AG04450 (cell line): ENCODE results near the gene CDC42EP2. TPM values are rescaled to one million over a fixed set of nuclear protein-coding genes. Genes with fewer than 3 reads are reported as not detected.

Experiments
- CTCF ChIA-PET: fragments of 300-600, 350-600 bp; formaldehyde crosslinking; extraction: SDS; loops from one replicate; lab custom pipeline; 2022; ENCODE audit warnings: antibody characterized with exemption, inconsistent platforms; lab: Charles Lee
- POLR2A ChIA-PET: fragments of 350-600 bp; formaldehyde crosslinking; extraction: SDS; loops from one replicate; lab custom pipeline; 2021; ENCODE audit warnings: antibody characterized with exemption, inconsistent platforms; lab: Yijun Ruan, JAX
- DNase-seq: peaks from one replicate; pipeline ENCODE4 v3.0.0-alpha.2; 2011; ENCODE audit warnings: low read depth, low spot score
- H3K27ac ChIP-seq: one replicate; pipeline ENCODE4 v1.5.1; 2012; ENCODE audit warnings: low read depth, low read length, control low read depth
- H3K27me3 ChIP-seq: one replicate; pipeline ENCODE4 v1.6.0; 2012; ENCODE audit warnings: low read length; ENCODE audit not compliant: control insufficient read depth, insufficient read depth
- H3K4me3 ChIP-seq: 2 replicates; pipeline ENCODE4 v1.5.1; 2011; ENCODE audit warnings: mild to moderate bottlenecking, low read depth, low read length, control low read depth
- H3K9me3 ChIP-seq: 2 replicates; pipeline ENCODE4 v1.5.1; 2012; ENCODE audit warnings: low read length; ENCODE audit not compliant: control insufficient read depth, insufficient read depth
- CTCF ChIP-seq: IDR thresholded peaks from 2 replicates; pipeline ENCODE4 v1.5.1; 2011; ENCODE audit warnings: low read depth, low read length, control low read depth, inconsistent platforms
- polyA plus RNA-seq: library from polyadenylated mRNA; depleted of rRNA; stranded (reverse); fragments of >200 nt; gene quantifications from 2 replicates; pipeline ENCODE4 v1.2.3, GENCODE V29; 2011

The CDC42EP2 gene
- polyA plus RNA-seq, 1 experiment: 14.3 TPM

GRCh38 chr11:65298655-65299179 is 15.9 kb upstream of the CDC42EP2 start:
- TF ChIP-seq CTCF: no peak
- peak overlapping the region; percentile 91 for H3K27ac ChIP-seq
- POLR2A ChIA-PET: interaction anchor here (0.7 to 1.6 kb wide), 3 partner anchors 17 to 30 kb away, joined by 3 to 20 read pairs (median 7); partner anchors contain the start of gene CDC42EP2
- CTCF ChIA-PET: interaction anchor here (0.6 to 2.7 kb wide), 4 partner anchors 17 to 54 kb away, joined by 3 to 10 read pairs (median 6); no protein-coding TSS in a partner anchor
- no peak for DNase-seq
- no peaks in the 10 kb centered on the region; the same call in 1 of the 2 replicates for H3K9me3 ChIP-seq
- no peak overlapping the region for H3K4me3 ChIP-seq
- no peaks in the 10 kb centered on the region for H3K27me3 ChIP-seq

- H3K9me3 ChIP-seq: no peaks in the 10 kb centered on the region; the same call in 1 of the 2 replicates
- CTCF ChIA-PET: no interaction called here
- no peak for TF ChIP-seq CTCF
- POLR2A ChIA-PET: no interaction called here
- peak overlapping the region; percentile 21 for H3K27ac ChIP-seq
- H3K4me3 ChIP-seq: no peak overlapping the region
- no peak for DNase-seq
- H3K27me3 ChIP-seq: no peaks in the 10 kb centered on the region
Observed at GRCh38 chr11:65300621-65301275, 13.9 kb upstream of the CDC42EP2 start.

GRCh38 chr11:65301491-65302329 is 13.0 kb upstream of the CDC42EP2 start:
- no peak for DNase-seq
- H3K27ac ChIP-seq: peak overlapping the region; percentile 68
- no peaks in the 10 kb centered on the region for H3K27me3 ChIP-seq
- POLR2A ChIA-PET: interaction anchor here (0.6 to 1.2 kb wide), 9 partner anchors 9 to 121 kb away, joined by 3 to 7 read pairs (median 3); partner anchors contain the start of genes CDC42EP2 and NEAT1
- H3K4me3 ChIP-seq: no peak overlapping the region
- TF ChIP-seq CTCF: no peak
- CTCF ChIA-PET: interaction anchor here (1.0 to 3.3 kb wide), 3 partner anchors 13 to 28 kb away, joined by 4 to 16 read pairs (median 12); partner anchors contain the start of gene CDC42EP2
- no peaks in the 10 kb centered on the region; the same call in 1 of the 2 replicates for H3K9me3 ChIP-seq

DNA sequence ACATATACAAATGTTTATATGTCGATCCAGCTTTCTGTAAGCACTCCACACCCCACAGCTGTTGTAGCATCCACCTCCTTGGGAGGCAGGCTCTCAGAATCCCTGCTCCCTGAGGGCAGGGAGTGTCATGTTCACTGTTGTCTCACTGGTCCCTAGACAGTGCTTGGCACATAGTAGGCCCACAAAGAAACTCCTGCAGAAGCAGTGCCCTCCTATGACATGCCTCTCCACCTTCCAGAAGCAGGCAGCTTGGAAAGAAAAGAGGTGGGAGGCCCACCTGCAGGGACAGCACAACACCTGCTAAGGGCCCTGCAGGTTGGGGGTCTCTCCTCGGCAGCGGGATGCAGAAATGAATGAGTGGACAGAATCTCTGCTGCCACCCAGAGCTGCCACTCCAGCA is 11.1 kb upstream of the CDC42EP2 start:
- Histone ChIP-seq H3K27me3 (no peaks in the 10 kb centered on the region), H3K9me3 (no peaks in the 10 kb centered on the region; the same call in 1 of the 2 replicates), H3K4me3 (no peak overlapping the region), H3K27ac (no peak overlapping the region)
- CTCF ChIA-PET: interaction anchor here (0.7 to 3.3 kb wide), 4 partner anchors 12 to 59 kb away, joined by 3 to 16 read pairs (median 8); no protein-coding TSS in a partner anchor
- no peak for DNase-seq
- POLR2A ChIA-PET: no interaction called here
- TF ChIP-seq CTCF: no peak
